Measurements from ENCODE around the gene PTPRJ. TPM values are rescaled to one million over a fixed set of nuclear protein-coding genes. Genes with fewer than 3 reads are reported as not detected.

Gene PTPRJ
- total and polyA plus RNA-seq, 9 of the 15 experiments (the other 6 are each of a cell fraction or from before 2014, with no cell fraction given): 0.56 to 10.7 (median 4.8) TPM

GRCh38 chr11:47943721-47944586 lies 36.4 kb upstream of the PTPRJ start:
- in situ Hi-C loops (cut with MboI): no loop called here
- TSS peak; percentile 94 for BruUV-seq (replicated peaks)
- Histone ChIP-seq H3K36me3 (ENCODE audit: control insufficient read depth, insufficient read depth, low read length) (no peaks in the 10 kb centered on the region), H3K79me2 (ENCODE audit: control insufficient read depth, insufficient read depth, low read length) (no peaks in the 10 kb centered on the region), H3K4me2 (ENCODE audit: insufficient read depth, low read length) (peak overlapping the region; percentile 80), H3K27me3 (ENCODE audit: control insufficient read depth in 2 of 2, insufficient read depth in 2 of 2, low read length in 2 of 2) (no peaks in the 10 kb centered on the region), H4K20me1 (replicated peaks; ENCODE audit: control insufficient read depth, insufficient read depth, low read length) (no peaks in the 10 kb centered on the region), H3K4me3 (peak overlapping the region; percentile 16; the same call in 1 of the 2 replicates), H3K4me1 (replicated peaks in 1 of 2; ENCODE audit: control insufficient read depth in 2 of 2, insufficient read depth in 2 of 2, low read length in 2 of 2) (peaks cover 45 to 61% of the 10 kb centered on the region in 2 experiments), H3K27ac (ENCODE audit: extremely low read depth, low read depth, low read length) (peak overlapping the region; percentile 90), H2AFZ (ENCODE audit: low read depth, low read length) (peak overlapping the region; percentile 78), H3K9me3 (replicated peaks; ENCODE audit: control insufficient read depth, insufficient read depth, low read depth, low read length) (no peaks in the 10 kb centered on the region), H3K9me1 (ENCODE audit: control insufficient read depth, insufficient read depth, low read length) (no peaks in the 10 kb centered on the region), H3K9ac (ENCODE audit: insufficient read depth in 1 of 2, low read depth in 2 of 2, low read length in 2 of 2) (peak overlapping the region; percentile 71 to 82; a peak in 3 of 4 replicates)
- intact Hi-C loops (cut with micrococcal nuclease): loop anchor here (2.0 kb wide), 1 partner anchor 39 kb away; no protein-coding TSS in a partner anchor
- DNase-seq (ENCODE audit: extremely low read depth in 1 of 4, low spot score in 3 of 4): peak; percentile 74 to 95 (median 83)
- POLR2A ChIA-PET: interaction anchor here (0.9 to 1.9 kb wide), 3 partner anchors 11 to 137 kb away, joined by 3 to 4 read pairs (median 3); no protein-coding TSS in a partner anchor
- peak; percentile 91 for FAIRE-seq
- peak; percentile 68 for ATAC-seq
- CTCF ChIA-PET (ENCODE audit: low intra/inter-chr PET ratio): interaction anchor here (0.6 kb wide), 1 partner anchor 166 kb away, joined by 3 read pairs; no protein-coding TSS in a partner anchor
- 0% methylated on average over 13 of the region's 15 CpGs for WGBS (ENCODE audit: insufficient coverage, low coverage, missing lambda C conversion rate)
- TF ChIP-seq LCOR (CRISPR knock-in tag; IDR thresholded peaks at IDR 0.05) (peak; percentile 51; the same call in 1 of the 2 replicates), CTBP1 (IDR thresholded peaks at IDR 0.05; ENCODE audit: borderline replicate concordance) (peak; percentile 59; the same call in 1 of the 2 replicates), STAT5A (IDR thresholded peaks at IDR 0.05; ENCODE audit: borderline replicate concordance, low read length) (peak; percentile 69), TBL1XR1 (IDR thresholded peaks at IDR 0.05; ENCODE audit: low read length in 2 of 2) (0 out of 4 replicates have a peak, but pooled peaks of 1 of the 2 experiments have one; percentile 12), ATF7 (IDR thresholded peaks at IDR 0.05) (peak; percentile 60; the same call in 1 of the 2 replicates), CBFA2T3 (IDR thresholded peaks at IDR 0.05) (peak; percentile 28; the same call in 1 of the 2 replicates), ZNF24 (IDR thresholded peaks at IDR 0.05) (peak; percentile 55; the same call in 1 of the 2 replicates), TBP (optimal IDR thresholded peaks at IDR 0.05; ENCODE audit: low read depth, low read length) (peak; percentile 70), POLR2B (IDR thresholded peaks at IDR 0.05; ENCODE audit: low read depth, partially characterized antibody) (peak; percentile 75), SRF (CRISPR knock-in tag; IDR thresholded peaks at IDR 0.05) (peak in 1 of 2 experiments; percentile 85; a peak in 2 of 4 replicates), PHF8 (IDR thresholded peaks at IDR 0.05; ENCODE audit: borderline replicate concordance, low read length) (peak; percentile 48; the same call in 1 of the 2 replicates)
- TF ChIP-seq, protein P1, sequence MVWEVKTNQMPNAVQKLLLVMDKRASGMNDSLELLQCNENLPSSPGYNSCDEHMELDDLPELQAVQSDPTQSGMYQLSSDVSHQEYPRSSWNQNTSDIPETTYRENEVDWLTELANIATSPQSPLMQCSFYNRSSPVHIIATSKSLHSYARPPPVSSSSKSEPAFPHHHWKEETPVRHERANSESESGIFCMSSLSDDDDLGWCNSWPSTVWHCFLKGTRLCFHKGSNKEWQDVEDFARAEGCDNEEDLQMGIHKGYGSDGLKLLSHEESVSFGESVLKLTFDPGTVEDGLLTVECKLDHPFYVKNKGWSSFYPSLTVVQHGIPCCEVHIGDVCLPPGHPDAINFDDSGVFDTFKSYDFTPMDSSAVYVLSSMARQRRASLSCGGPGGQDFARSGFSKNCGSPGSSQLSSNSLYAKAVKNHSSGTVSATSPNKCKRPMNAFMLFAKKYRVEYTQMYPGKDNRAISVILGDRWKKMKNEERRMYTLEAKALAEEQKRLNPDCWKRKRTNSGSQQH (CRISPR knock-in tag; IDR thresholded peaks at IDR 0.05): 0 out of 2 replicates have a peak, but pooled peaks have one; percentile 7
- TF ChIP-seq, protein P2, sequence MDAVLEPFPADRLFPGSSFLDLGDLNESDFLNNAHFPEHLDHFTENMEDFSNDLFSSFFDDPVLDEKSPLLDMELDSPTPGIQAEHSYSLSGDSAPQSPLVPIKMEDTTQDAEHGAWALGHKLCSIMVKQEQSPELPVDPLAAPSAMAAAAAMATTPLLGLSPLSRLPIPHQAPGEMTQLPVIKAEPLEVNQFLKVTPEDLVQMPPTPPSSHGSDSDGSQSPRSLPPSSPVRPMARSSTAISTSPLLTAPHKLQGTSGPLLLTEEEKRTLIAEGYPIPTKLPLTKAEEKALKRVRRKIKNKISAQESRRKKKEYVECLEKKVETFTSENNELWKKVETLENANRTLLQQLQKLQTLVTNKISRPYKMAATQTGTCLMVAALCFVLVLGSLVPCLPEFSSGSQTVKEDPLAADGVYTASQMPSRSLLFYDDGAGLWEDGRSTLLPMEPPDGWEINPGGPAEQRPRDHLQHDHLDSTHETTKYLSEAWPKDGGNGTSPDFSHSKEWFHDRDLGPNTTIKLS (IDR thresholded peaks at IDR 0.05; ENCODE audit: borderline replicate concordance, low read depth): peak; percentile 71
- TF ChIP-seq, protein P3, sequence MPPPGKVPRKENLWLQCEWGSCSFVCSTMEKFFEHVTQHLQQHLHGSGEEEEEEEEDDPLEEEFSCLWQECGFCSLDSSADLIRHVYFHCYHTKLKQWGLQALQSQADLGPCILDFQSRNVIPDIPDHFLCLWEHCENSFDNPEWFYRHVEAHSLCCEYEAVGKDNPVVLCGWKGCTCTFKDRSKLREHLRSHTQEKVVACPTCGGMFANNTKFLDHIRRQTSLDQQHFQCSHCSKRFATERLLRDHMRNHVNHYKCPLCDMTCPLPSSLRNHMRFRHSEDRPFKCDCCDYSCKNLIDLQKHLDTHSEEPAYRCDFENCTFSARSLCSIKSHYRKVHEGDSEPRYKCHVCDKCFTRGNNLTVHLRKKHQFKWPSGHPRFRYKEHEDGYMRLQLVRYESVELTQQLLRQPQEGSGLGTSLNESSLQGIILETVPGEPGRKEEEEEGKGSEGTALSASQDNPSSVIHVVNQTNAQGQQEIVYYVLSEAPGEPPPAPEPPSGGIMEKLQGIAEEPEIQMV (tag; conservative IDR thresholded peaks at IDR 0.05; ENCODE audit: low read depth): peak; percentile 68; the same call in 1 of the 2 replicates

Data from K562 (cell line).